Activated effector memory CD4-positive, alpha-beta T cell treated with Interleukin-2 at 50 U/mL for 16 hours (primary cell): ENCODE measurements around the gene TMEM161B.
"Not testable (repeated sequence)": the region's sequence is repeated elsewhere in the genome, so short reads cannot be mapped to it uniquely, and the experiment has no call there.

Experiments used
- DNase-seq: peaks from one replicate; pipeline ENCODE4 v3.0.0-alpha.2; 2020

TMEM161B gene

GRCh38 chr5:88177486-88177885 lies 91.2 kb downstream of the TMEM161B start:
- not testable (repeated sequence) for DNase-seq

GRCh38 chr5:88172847-88173758 lies 95.5 kb downstream of the TMEM161B start:
- DNase-seq = no peak

- DNase-seq = no peak
These were observed 109.1 kb downstream of the TMEM161B start for GRCh38 chr5:88159591-88159990.

- no peak for DNase-seq
These were observed 110.6 kb downstream of the TMEM161B start for GRCh38 chr5:88158056-88158455.

- DNase-seq = no peak
These were observed 113.8 kb downstream of the TMEM161B start for GRCh38 chr5:88154891-88155290.

- no peak for DNase-seq
These were observed 117.9 kb downstream of the TMEM161B start for GRCh38 chr5:88150747-88151146.

GRCh38 chr5:88145611-88146467 lies 122.8 kb downstream of the TMEM161B start:
- DNase-seq = no peak

GRCh38 chr5:88145221-88145610 lies 123.4 kb downstream of the TMEM161B start:
- no peak for DNase-seq
